ENCODE data around the gene DTX3L. TPM values are rescaled to one million over a fixed set of nuclear protein-coding genes. Genes with fewer than 3 reads are reported as not detected.

Gene DTX3L
- total and polyA plus RNA-seq, 9 of the 15 experiments (the other 6 are each of a cell fraction or from before 2014, with no cell fraction given) = 2.3 to 6.5 (median 3.0) TPM

- TF ChIP-seq E2F8 (IDR thresholded peaks at IDR 0.05; ENCODE audit: low read depth, partially characterized antibody) = no peak
Measured at GRCh38 chr3:122535964-122536631, 28.0 kb upstream of the DTX3L start (continued).

GRCh38 chr3:122536632-122537001 is 27.5 kb upstream of the DTX3L start:
- no TSS peak for BruUV-seq (replicated peaks)
- Histone ChIP-seq H3K4me1 (replicated peaks in 1 of 2; ENCODE audit: control insufficient read depth in 2 of 2, insufficient read depth in 2 of 2, low read length in 2 of 2) (no peaks in the 10 kb centered on the region), H3K9me1 (ENCODE audit: control insufficient read depth, insufficient read depth, low read length) (no peaks in the 10 kb centered on the region), H3K27ac (ENCODE audit: extremely low read depth, low read depth, low read length) (no peak overlapping the region), H3K27me3 (ENCODE audit: control insufficient read depth in 2 of 2, insufficient read depth in 2 of 2, low read length in 2 of 2) (no peaks in the 10 kb centered on the region), H3K79me2 (ENCODE audit: control insufficient read depth, insufficient read depth, low read length) (no peaks in the 10 kb centered on the region), H3K4me3 (no peak overlapping the region), H3K4me2 (ENCODE audit: insufficient read depth, low read length) (no peak overlapping the region), H2AFZ (ENCODE audit: low read depth, low read length) (no peak overlapping the region), H3K9ac (ENCODE audit: insufficient read depth in 1 of 2, low read depth in 2 of 2, low read length in 2 of 2) (no peak overlapping the region), H3K36me3 (ENCODE audit: control insufficient read depth, insufficient read depth, low read length) (0 out of 3 replicates have a peak, but pooled peaks cover 2% of the 10 kb centered on the region), H3K9me3 (replicated peaks; ENCODE audit: control insufficient read depth, insufficient read depth, low read depth, low read length) (no peaks in the 10 kb centered on the region), H4K20me1 (replicated peaks; ENCODE audit: control insufficient read depth, insufficient read depth, low read length) (no peaks in the 10 kb centered on the region)
- no peak for TF ChIP-seq ZNF239 (CRISPR knock-in tag; IDR thresholded peaks at IDR 0.05)
- no peak for TF ChIP-seq PRPF4 (IDR thresholded peaks at IDR 0.05; ENCODE audit: insufficient read depth, low read depth, low read length, poor library complexity, severe bottlenecking)
- TF ChIP-seq NFE2 (IDR thresholded peaks at IDR 0.05; ENCODE audit: low read depth) = no peak
- TF ChIP-seq ZNF133 (CRISPR knock-in tag; IDR thresholded peaks at IDR 0.05) = no peak
- TF ChIP-seq TFE3 (CRISPR knock-in tag; IDR thresholded peaks at IDR 0.05) = no peak
- no peak for TF ChIP-seq DACH1 (IDR thresholded peaks at IDR 0.05; ENCODE audit: partially characterized antibody)
- no peak for DNase-seq (ENCODE audit: extremely low read depth in 1 of 4, low spot score in 3 of 4)
- no peak for FAIRE-seq
- no peak for ATAC-seq
- 37% methylated on average over 3 of the region's 3 CpGs for WGBS (ENCODE audit: insufficient coverage, low coverage, missing lambda C conversion rate)
- ChIA-PET POLR2A (interaction anchor here (0.6 kb wide), 1 partner anchor 58 kb away, joined by 3 read pairs; no protein-coding TSS in a partner anchor), CTCF (ENCODE audit: low intra/inter-chr PET ratio) (no interaction called here)
- intact Hi-C loops (cut with micrococcal nuclease) = no loop called here
- in situ Hi-C loops (cut with MboI) = no loop called here

Data from K562 (cell line).